ENCODE results near the gene GAREM1.

Gene GAREM1

DNA sequence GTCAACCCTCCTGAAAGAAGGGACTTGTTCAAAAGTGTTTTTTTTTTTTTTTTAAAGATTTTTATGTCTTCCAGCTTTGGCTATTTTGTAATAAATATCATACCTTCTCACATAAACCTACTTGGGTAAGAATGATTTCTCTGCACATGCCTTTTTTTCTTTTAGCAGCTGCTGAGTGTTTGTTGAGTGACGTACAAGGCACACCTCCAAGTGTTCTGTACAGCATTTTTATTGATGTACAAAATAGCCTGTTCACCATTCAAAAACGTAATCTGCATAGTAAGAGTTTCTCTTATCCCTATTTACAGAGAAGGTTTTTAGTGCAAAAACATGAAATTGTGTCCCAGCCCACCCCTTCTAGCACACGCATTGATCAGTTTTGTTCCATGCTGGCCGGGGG lies 203.2 kb downstream of the GAREM1 start:
- Histone ChIP-seq H3K36me3 (ENCODE audit: control insufficient read depth, insufficient read depth, low read length) (no peaks in the 10 kb centered on the region), H3K27ac (ENCODE audit: low read length) (no peak overlapping the region), H3K4me1 (ENCODE audit: control insufficient read depth, insufficient read depth, low read length) (no peaks in the 10 kb centered on the region), H3K9me3 (ENCODE audit: control insufficient read depth, insufficient read depth, low read length) (no peaks in the 10 kb centered on the region), H3K27me3 (ENCODE audit: control insufficient read depth, insufficient read depth, low read length) (no peaks in the 10 kb centered on the region), H3K4me3 (ENCODE audit: low read length) (no peak overlapping the region)
- DNase-seq (ENCODE audit: low read depth, low spot score): no peak
- no CpG with 5 or more reads among the region's 4 CpGs for WGBS (ENCODE audit: insufficient coverage, insufficient read length)

GRCh38 chr18:32264401-32264800 lies 206.3 kb downstream of the GAREM1 start:
- WGBS (ENCODE audit: insufficient coverage, insufficient read length): no CpG with 5 or more reads among the region's 2 CpGs
- Histone ChIP-seq H3K27ac (ENCODE audit: low read length) (no peak overlapping the region), H3K36me3 (ENCODE audit: control insufficient read depth, insufficient read depth, low read length) (no peaks in the 10 kb centered on the region), H3K4me3 (ENCODE audit: low read length) (no peak overlapping the region), H3K27me3 (ENCODE audit: control insufficient read depth, insufficient read depth, low read length) (no peaks in the 10 kb centered on the region), H3K4me1 (ENCODE audit: control insufficient read depth, insufficient read depth, low read length) (no peaks in the 10 kb centered on the region), H3K9me3 (ENCODE audit: control insufficient read depth, insufficient read depth, low read length) (no peaks in the 10 kb centered on the region)
- no peak for DNase-seq (ENCODE audit: low read depth, low spot score)

GRCh38 chr18:32262092-32262491 lies 208.6 kb downstream of the GAREM1 start:
- Histone ChIP-seq H3K27ac (ENCODE audit: low read length) (no peak overlapping the region), H3K27me3 (ENCODE audit: control insufficient read depth, insufficient read depth, low read length) (no peaks in the 10 kb centered on the region), H3K9me3 (ENCODE audit: control insufficient read depth, insufficient read depth, low read length) (no peaks in the 10 kb centered on the region), H3K4me3 (ENCODE audit: low read length) (no peak overlapping the region), H3K4me1 (ENCODE audit: control insufficient read depth, insufficient read depth, low read length) (no peaks in the 10 kb centered on the region), H3K36me3 (ENCODE audit: control insufficient read depth, insufficient read depth, low read length) (no peaks in the 10 kb centered on the region)
- WGBS (ENCODE audit: insufficient coverage, insufficient read length): no CpG with 5 or more reads among the region's 1 CpG
- no peak for DNase-seq (ENCODE audit: low read depth, low spot score)

GRCh38 chr18:32261003-32261402 lies 209.7 kb downstream of the GAREM1 start:
- Histone ChIP-seq H3K9me3 (ENCODE audit: control insufficient read depth, insufficient read depth, low read length) (no peaks in the 10 kb centered on the region), H3K27ac (ENCODE audit: low read length) (no peak overlapping the region), H3K27me3 (ENCODE audit: control insufficient read depth, insufficient read depth, low read length) (no peaks in the 10 kb centered on the region), H3K4me1 (ENCODE audit: control insufficient read depth, insufficient read depth, low read length) (no peaks in the 10 kb centered on the region), H3K36me3 (ENCODE audit: control insufficient read depth, insufficient read depth, low read length) (no peaks in the 10 kb centered on the region), H3K4me3 (ENCODE audit: low read length) (no peak overlapping the region)
- no CpG with 5 or more reads among the region's 5 CpGs for WGBS (ENCODE audit: insufficient coverage, insufficient read length)
- no peak for DNase-seq (ENCODE audit: low read depth, low spot score)

DNA sequence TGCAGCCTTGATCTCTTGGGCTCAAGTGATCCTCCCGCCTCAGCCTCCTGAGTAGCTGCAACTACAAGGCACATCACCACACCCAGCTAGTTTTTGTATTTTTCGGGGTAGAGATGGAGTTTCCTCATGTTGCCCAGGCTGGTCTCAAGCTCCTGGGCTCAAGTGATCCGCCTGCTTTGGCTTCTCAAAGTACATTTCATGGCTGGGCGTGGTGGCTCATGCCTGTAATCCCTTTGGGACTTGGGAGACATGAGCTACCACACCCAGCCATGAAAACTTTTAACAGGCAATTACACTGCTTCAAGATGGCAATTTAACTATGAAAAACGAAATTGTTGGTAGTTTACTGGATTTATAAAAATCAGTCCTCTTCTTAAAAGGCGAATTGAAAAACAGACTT lies 211.1 kb downstream of the GAREM1 start:
- Histone ChIP-seq H3K4me1 (ENCODE audit: control insufficient read depth, insufficient read depth, low read length) (no peaks in the 10 kb centered on the region), H3K27ac (ENCODE audit: low read length) (no peak overlapping the region), H3K36me3 (ENCODE audit: control insufficient read depth, insufficient read depth, low read length) (no peaks in the 10 kb centered on the region), H3K9me3 (ENCODE audit: control insufficient read depth, insufficient read depth, low read length) (no peaks in the 10 kb centered on the region), H3K4me3 (ENCODE audit: low read length) (no peak overlapping the region), H3K27me3 (ENCODE audit: control insufficient read depth, insufficient read depth, low read length) (no peaks in the 10 kb centered on the region)
- no peak for DNase-seq (ENCODE audit: low read depth, low spot score)
- WGBS (ENCODE audit: insufficient coverage, insufficient read length): no CpG with 5 or more reads among the region's 6 CpGs

DNA sequence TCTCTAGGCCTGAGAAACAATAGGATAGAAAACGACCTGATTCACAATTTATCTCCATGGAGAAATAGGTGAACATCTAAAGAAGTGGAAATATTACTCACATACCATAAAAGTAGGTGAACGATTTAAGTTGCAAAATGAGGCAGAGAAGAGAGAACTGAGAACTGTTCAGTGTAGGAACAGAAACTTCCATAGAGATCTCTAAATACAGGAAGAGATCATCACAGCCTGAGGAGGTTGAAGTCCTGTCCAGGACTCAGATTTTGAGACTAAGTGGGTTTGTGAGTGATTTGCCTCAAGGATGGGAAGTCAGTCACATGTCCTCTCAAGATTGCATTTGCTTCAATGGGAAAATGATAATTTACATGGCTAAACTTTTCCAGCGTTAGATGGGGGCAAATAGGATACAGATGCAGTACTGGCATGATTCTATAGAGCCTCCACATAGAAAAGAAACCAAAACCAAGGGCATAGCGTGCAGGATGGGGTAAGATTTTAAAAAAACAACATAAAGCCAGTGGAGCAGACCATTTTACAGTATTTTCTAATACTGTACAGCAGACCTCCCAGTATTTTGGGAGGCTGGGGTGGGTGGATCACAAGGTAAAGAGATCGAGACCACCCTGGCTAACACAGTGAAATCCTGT lies 212.0 kb downstream of the GAREM1 start:
- Histone ChIP-seq H3K27me3 (ENCODE audit: control insufficient read depth, insufficient read depth, low read length) (no peaks in the 10 kb centered on the region), H3K27ac (ENCODE audit: low read length) (no peak overlapping the region), H3K9me3 (ENCODE audit: control insufficient read depth, insufficient read depth, low read length) (no peaks in the 10 kb centered on the region), H3K36me3 (ENCODE audit: control insufficient read depth, insufficient read depth, low read length) (no peaks in the 10 kb centered on the region), H3K4me1 (ENCODE audit: control insufficient read depth, insufficient read depth, low read length) (no peaks in the 10 kb centered on the region), H3K4me3 (ENCODE audit: low read length) (no peak overlapping the region)
- DNase-seq (ENCODE audit: low read depth, low spot score): no peak
- WGBS (ENCODE audit: insufficient coverage, insufficient read length): no CpG with 5 or more reads among the region's 5 CpGs

- H3K9me3 ChIP-seq (ENCODE audit: control insufficient read depth, insufficient read depth, low read length): no peaks in the 10 kb centered on the region
- DNase-seq (ENCODE audit: low read depth, low spot score): no peak
- no peak overlapping the region for H3K27ac ChIP-seq (ENCODE audit: low read length)
- no peaks in the 10 kb centered on the region for H3K36me3 ChIP-seq (ENCODE audit: control insufficient read depth, insufficient read depth, low read length)
- H3K4me1 ChIP-seq (ENCODE audit: control insufficient read depth, insufficient read depth, low read length): no peaks in the 10 kb centered on the region
- WGBS (ENCODE audit: insufficient coverage, insufficient read length): no CpG with 5 or more reads among the region's 2 CpGs
- no peak overlapping the region for H3K4me3 ChIP-seq (ENCODE audit: low read length)
- no peaks in the 10 kb centered on the region for H3K27me3 ChIP-seq (ENCODE audit: control insufficient read depth, insufficient read depth, low read length)
Observed at GRCh38 chr18:32258148-32258547, 212.5 kb downstream of the GAREM1 start.

- Histone ChIP-seq H3K4me3 (ENCODE audit: low read length) (no peak overlapping the region), H3K36me3 (ENCODE audit: control insufficient read depth, insufficient read depth, low read length) (no peaks in the 10 kb centered on the region), H3K4me1 (ENCODE audit: control insufficient read depth, insufficient read depth, low read length) (no peaks in the 10 kb centered on the region), H3K27me3 (ENCODE audit: control insufficient read depth, insufficient read depth, low read length) (no peaks in the 10 kb centered on the region), H3K27ac (ENCODE audit: low read length) (no peak overlapping the region), H3K9me3 (ENCODE audit: control insufficient read depth, insufficient read depth, low read length) (no peaks in the 10 kb centered on the region)
- WGBS (ENCODE audit: insufficient coverage, insufficient read length): no CpG with 5 or more reads among the region's 5 CpGs
- no peak for DNase-seq (ENCODE audit: low read depth, low spot score)
Observed at GRCh38 chr18:32257084-32257785, 213.4 kb downstream of the GAREM1 start.

DNA sequence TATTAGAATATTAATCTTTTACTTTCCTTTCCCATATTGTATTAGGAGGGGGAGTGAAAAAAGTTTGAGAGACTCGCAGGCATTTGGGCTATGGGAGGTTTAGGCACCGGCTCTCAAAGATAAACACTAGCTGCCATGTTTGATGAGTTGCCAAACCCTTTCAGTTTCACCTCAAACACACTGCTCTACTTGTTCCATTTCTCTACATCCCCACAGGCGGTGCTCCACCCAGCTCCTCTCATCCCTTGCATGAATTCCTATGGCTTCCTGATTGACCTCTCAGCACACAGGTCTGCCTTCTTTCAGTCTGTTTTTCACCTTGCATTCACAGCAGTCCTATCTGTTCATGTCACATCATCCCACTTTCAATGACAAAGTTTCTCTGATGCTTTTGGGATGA lies 215.1 kb downstream of the GAREM1 start:
- no peak for DNase-seq (ENCODE audit: low read depth, low spot score)
- Histone ChIP-seq H3K4me3 (ENCODE audit: low read length) (no peak overlapping the region), H3K4me1 (ENCODE audit: control insufficient read depth, insufficient read depth, low read length) (peaks cover 2% of the 10 kb centered on the region; the same call in 1 of the 2 replicates), H3K27me3 (ENCODE audit: control insufficient read depth, insufficient read depth, low read length) (no peaks in the 10 kb centered on the region), H3K9me3 (ENCODE audit: control insufficient read depth, insufficient read depth, low read length) (no peaks in the 10 kb centered on the region), H3K36me3 (ENCODE audit: control insufficient read depth, insufficient read depth, low read length) (no peaks in the 10 kb centered on the region), H3K27ac (ENCODE audit: low read length) (no peak overlapping the region)
- WGBS (ENCODE audit: insufficient coverage, insufficient read length): no CpG with 5 or more reads among the region's 3 CpGs

DNA sequence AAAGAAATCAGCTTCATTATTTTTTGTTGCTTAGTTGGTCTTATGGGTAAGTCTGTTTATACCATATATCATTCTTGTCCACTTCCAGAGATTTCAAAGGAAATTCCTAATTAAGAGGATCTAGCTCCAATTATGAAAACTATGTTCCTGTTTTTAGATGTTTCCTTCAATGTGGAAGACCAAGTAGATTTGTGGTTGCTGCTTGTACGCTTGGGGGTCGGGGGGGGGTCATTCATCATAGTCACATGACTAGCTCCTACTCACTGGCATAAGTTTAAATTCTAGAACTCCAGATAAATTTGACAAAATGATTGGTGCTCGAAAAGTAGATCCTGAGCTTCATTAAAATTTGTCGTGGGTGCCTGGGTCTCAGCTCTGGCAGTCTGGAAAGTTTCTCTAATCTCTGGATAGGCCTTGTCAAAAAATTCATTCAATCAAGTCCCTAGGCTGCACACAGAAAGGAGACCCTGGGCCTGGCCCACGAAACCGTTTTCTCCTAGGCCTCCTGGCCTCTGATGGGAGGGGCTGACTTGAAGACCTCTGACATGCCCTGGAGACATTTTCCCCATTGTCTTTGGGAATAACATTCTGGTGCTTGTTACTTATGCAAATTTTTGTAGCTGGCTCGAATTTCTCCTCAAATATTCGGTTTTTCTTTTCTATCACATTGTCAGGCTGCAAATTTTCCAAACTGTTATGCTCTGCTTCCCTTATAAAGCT lies 218.4 kb downstream of the GAREM1 start:
- H3K9me3 ChIP-seq (ENCODE audit: control insufficient read depth, insufficient read depth, low read length): no peaks in the 10 kb centered on the region
- H3K36me3 ChIP-seq (ENCODE audit: control insufficient read depth, insufficient read depth, low read length): no peaks in the 10 kb centered on the region
- H3K4me3 ChIP-seq (ENCODE audit: low read length): no peak overlapping the region
- no peaks in the 10 kb centered on the region for H3K27me3 ChIP-seq (ENCODE audit: control insufficient read depth, insufficient read depth, low read length)
- no peak for DNase-seq (ENCODE audit: low read depth, low spot score)
- no peak overlapping the region for H3K27ac ChIP-seq (ENCODE audit: low read length)
- WGBS (ENCODE audit: insufficient coverage, insufficient read length): no CpG with 5 or more reads among the region's 8 CpGs
- peaks cover 2% of the 10 kb centered on the region; the same call in 1 of the 2 replicates for H3K4me1 ChIP-seq (ENCODE audit: control insufficient read depth, insufficient read depth, low read length)

Measured in iPS DF 6.9 (cell line).